Measurements from ENCODE around the gene NSRP1. TPM values are rescaled to one million over a fixed set of nuclear protein-coding genes. Genes with fewer than 3 reads are reported as not detected.

The NSRP1 gene
- total and polyA plus RNA-seq, 2 of the 4 experiments (the other 2 are of a cell fraction), result 3.4 to 14.2 TPM

DNA sequence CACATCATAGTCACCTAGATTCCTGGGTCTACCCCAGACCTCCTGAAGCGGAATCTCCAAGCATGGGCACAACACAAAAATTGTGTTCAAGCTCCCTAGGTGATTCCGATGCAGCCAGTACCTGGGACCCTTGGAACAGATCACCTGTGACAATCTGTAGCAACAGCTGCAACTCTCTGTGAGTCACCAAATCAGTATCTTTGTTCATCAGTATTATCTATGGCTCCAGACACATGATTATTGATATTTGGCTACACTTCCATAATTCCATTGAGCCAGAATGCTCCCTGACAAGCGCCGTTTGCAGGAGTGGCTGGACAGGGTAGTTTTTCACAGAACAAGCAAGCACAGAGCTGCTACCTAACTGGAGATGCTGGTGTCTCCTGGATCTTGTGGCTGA lies 102.7 kb downstream of the NSRP1 start:
- no peak overlapping the region for H2BK5ac ChIP-seq (ENCODE audit: low read depth, low read length, poor library complexity, severe bottlenecking)
- no peaks in the 10 kb centered on the region for H3K9me3 ChIP-seq (ENCODE audit: control insufficient read depth, insufficient read depth, low read length)
- H2AK9ac ChIP-seq (replicated peaks; ENCODE audit: low read depth, low read length, poor library complexity), result no peak overlapping the region
- no peak overlapping the region for H2AFZ ChIP-seq (replicated peaks; ENCODE audit: low read length, poor library complexity)
- intact Hi-C loops (cut with micrococcal nuclease) (no loop called here), dilution Hi-C loops (cut with HindIII; ENCODE audit: low sequenced_read_pairs, unreplicated experiment) (no loop called here), in situ Hi-C loops (cut with MboI; ENCODE audit: low sequenced_read_pairs) (no loop called here)
- no peak overlapping the region for H3K56ac ChIP-seq (ENCODE audit: extremely low read depth, insufficient read depth, low read length)
- no peaks in the 10 kb centered on the region for H4K20me1 ChIP-seq (ENCODE audit: insufficient read depth, low read length)
- H2BK15ac ChIP-seq (ENCODE audit: low read depth, low read length), result no peak overlapping the region
- no peak overlapping the region for H3K14ac ChIP-seq (replicated peaks; ENCODE audit: low read depth, low read length)
- H3K9ac ChIP-seq (ENCODE audit: low read depth, low read length), result no peak overlapping the region
- H3K4ac ChIP-seq (ENCODE audit: low read depth, low read length), result no peak overlapping the region
- POLR2A ChIA-PET (ENCODE audit: unreplicated experiment), result no interaction called here
- 63% methylated on average over 1 of the region's 4 CpGs; no CpG with 5 or more reads in 1 of the 2 experiments for WGBS, 2 experiments (ENCODE audit: extremely low coverage in 2 of 2, insufficient read length in 1 of 2)
- TF ChIP-seq CTCF (conservative IDR thresholded peaks at IDR 0.05; ENCODE audit: low read depth, low read length), result no peak
- no peak for TF ChIP-seq NFE2L2 (IDR thresholded peaks at IDR 0.05; ENCODE audit: low read depth, low read length)
- no peak for TF ChIP-seq MAZ (IDR thresholded peaks at IDR 0.05; ENCODE audit: borderline replicate concordance, low read depth, low read length)
- TF ChIP-seq CEBPB (IDR thresholded peaks at IDR 0.05; ENCODE audit: low read depth, low read length), result no peak
- no peak for TF ChIP-seq CHD1 (IDR thresholded peaks at IDR 0.05; ENCODE audit: low read depth, low read length)
- TF ChIP-seq MXI1 (IDR thresholded peaks at IDR 0.05; ENCODE audit: borderline replicate concordance, low read depth, low read length), result no peak
- TF ChIP-seq RFX5 (IDR thresholded peaks at IDR 0.05; ENCODE audit: low read depth, low read length), result no peak
- TF ChIP-seq FOS (IDR thresholded peaks at IDR 0.05; ENCODE audit: low read depth, low read length), result no peak
- no peak for TF ChIP-seq BHLHE40 (IDR thresholded peaks at IDR 0.05; ENCODE audit: low read depth, low read length)
- no peak for TF ChIP-seq RAD21 (IDR thresholded peaks at IDR 0.05; ENCODE audit: low read length)
- TF ChIP-seq, protein P1, sequence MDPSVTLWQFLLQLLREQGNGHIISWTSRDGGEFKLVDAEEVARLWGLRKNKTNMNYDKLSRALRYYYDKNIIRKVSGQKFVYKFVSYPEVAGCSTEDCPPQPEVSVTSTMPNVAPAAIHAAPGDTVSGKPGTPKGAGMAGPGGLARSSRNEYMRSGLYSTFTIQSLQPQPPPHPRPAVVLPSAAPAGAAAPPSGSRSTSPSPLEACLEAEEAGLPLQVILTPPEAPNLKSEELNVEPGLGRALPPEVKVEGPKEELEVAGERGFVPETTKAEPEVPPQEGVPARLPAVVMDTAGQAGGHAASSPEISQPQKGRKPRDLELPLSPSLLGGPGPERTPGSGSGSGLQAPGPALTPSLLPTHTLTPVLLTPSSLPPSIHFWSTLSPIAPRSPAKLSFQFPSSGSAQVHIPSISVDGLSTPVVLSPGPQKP (IDR thresholded peaks at IDR 0.05; ENCODE audit: borderline replicate concordance, low read depth, low read length), result no peak
- no peak for TF ChIP-seq MAFK (IDR thresholded peaks at IDR 0.05; ENCODE audit: low read depth, low read length)
- TF ChIP-seq RCOR1 (IDR thresholded peaks at IDR 0.05; ENCODE audit: insufficient replicate concordance, low read length), result no peak
- no peak for TF ChIP-seq SMC3 (IDR thresholded peaks at IDR 0.05; ENCODE audit: low read depth, low read length)
- no peak for TF ChIP-seq USF2 (IDR thresholded peaks at IDR 0.05; ENCODE audit: low read depth, low read length)
- no peak for TF ChIP-seq POLR2A (IDR thresholded peaks at IDR 0.05; ENCODE audit: low read depth, low read length)
- no peak overlapping the region for H2BK20ac ChIP-seq (ENCODE audit: low read depth, low read length)
- H4K8ac ChIP-seq (ENCODE audit: low read depth in 2 of 2, low read length in 2 of 2), result no peak overlapping the region
- H3K36me3 ChIP-seq (ENCODE audit: control insufficient read depth, insufficient read depth, low read length), result no peaks in the 10 kb centered on the region
- no peak for DNase-seq
- no peak for ATAC-seq (ENCODE audit: low read depth)
- no peak overlapping the region for H3K4me3 ChIP-seq (ENCODE audit: insufficient read depth, low read depth, low read length)
- CTCF ChIA-PET, result no interaction called here
- H3K4me1 ChIP-seq (ENCODE audit: control insufficient read depth, insufficient read depth, low read length), result no peaks in the 10 kb centered on the region
- H2AK5ac ChIP-seq (ENCODE audit: low read depth, low read length), result no peak overlapping the region
- H3K4me2 ChIP-seq (ENCODE audit: low read depth, low read length), result no peak overlapping the region
- no peak overlapping the region for H4K5ac ChIP-seq (ENCODE audit: low read depth, low read length)
- H3K79me1 ChIP-seq (ENCODE audit: low read depth in 1 of 2, low read length in 2 of 2), result no peaks in the 10 kb centered on the region
- no peak overlapping the region for H2BK120ac ChIP-seq (ENCODE audit: low read depth, low read length)
- no peak overlapping the region for H4K91ac ChIP-seq (ENCODE audit: insufficient read depth, low read depth, low read length)
- no TSS peak for BruUV-seq (replicated peaks)
- H3K23ac ChIP-seq (ENCODE audit: low read depth, low read length), result no peak overlapping the region
- no peak overlapping the region for H3K18ac ChIP-seq (ENCODE audit: low read depth, low read length)
- no peak overlapping the region for H3K27ac ChIP-seq (ENCODE audit: insufficient read depth, low read length)
- peaks cover 39% of the 10 kb centered on the region for H3K27me3 ChIP-seq (ENCODE audit: control insufficient read depth, insufficient read depth, low read length)
- H3K9me1 ChIP-seq (ENCODE audit: insufficient read depth, low read length), result no peaks in the 10 kb centered on the region

All from IMR-90 (cell line).